NT2/D1 (cell line): ENCODE data around the gene AXIN1.

Experiments
- DNase-seq: peaks from one replicate; pipeline ENCODE4 v3.0.0-alpha.2; 2011; ENCODE audit warnings: low read depth, low spot score
- H3K27me3 ChIP-seq: 2 replicates; pipeline ENCODE4 v1.6.0; 2011; ENCODE audit warnings: mild to moderate bottlenecking; ENCODE audit not compliant: insufficient read length, insufficient read depth
- H3K36me3 ChIP-seq: 2 replicates; pipeline ENCODE4 v1.6.1; 2011; ENCODE audit warnings: mild to moderate bottlenecking, low read length, mixed read lengths; ENCODE audit not compliant: insufficient read depth, insufficient read length
- H3K4me1 ChIP-seq: 2 replicates; pipeline ENCODE4 v1.5.1; 2011; ENCODE audit not compliant: insufficient read depth, insufficient read length
- H3K4me3 ChIP-seq: 2 replicates; pipeline ENCODE4 v1.5.1; 2011; ENCODE audit warnings: low read depth; ENCODE audit not compliant: insufficient read length
- H3K9ac ChIP-seq: 2 replicates; pipeline ENCODE4 v1.6.0; 2011; ENCODE audit warnings: low read depth; ENCODE audit not compliant: insufficient read length
- H3K9me3 ChIP-seq: 2 replicates; pipeline ENCODE4 v1.5.1; 2011; ENCODE audit warnings: mild to moderate bottlenecking, low read length; ENCODE audit not compliant: insufficient read depth
- SUZ12 ChIP-seq: IDR thresholded peaks from 2 replicates; pipeline ENCODE4 v1.6.1; 2011; ENCODE audit not compliant: insufficient read length, insufficient read depth; ENCODE audit errors: extremely low read depth
- YY1 ChIP-seq: IDR thresholded peaks from 2 replicates; pipeline ENCODE4 v1.6.1; 2011; ENCODE audit not compliant: insufficient read length, insufficient read depth
- ZNF274 ChIP-seq: IDR thresholded peaks from 2 replicates; pipeline ENCODE4 v1.6.1; 2011; ENCODE audit warnings: mild to moderate bottlenecking, low read depth, low read length

The AXIN1 gene

GRCh38 chr16:352547-353403 is at the start of gene AXIN1:
TSS of gene AXIN1 (minus strand) at chr16:352723. CDS start at chr16:347025, 5,698 bp downstream.
- Histone ChIP-seq H3K36me3 (peaks cover 25% of the 10 kb centered on the region), H3K9me3 (no peaks in the 10 kb centered on the region), H3K27me3 (peaks cover 7% of the 10 kb centered on the region), H3K4me1 (peaks cover 11% of the 10 kb centered on the region), H3K9ac (peak within 1 kb of the TSS; percentile 86), H3K4me3 (peak within 1 kb of the TSS; percentile 74)
- no peak for TF ChIP-seq YY1
- TF ChIP-seq ZNF274, result no peak
- TF ChIP-seq SUZ12, result no peak
- peak; percentile 97 for DNase-seq

- peak; percentile 85 for DNase-seq
- TF ChIP-seq YY1, result no peak
- no peak for TF ChIP-seq ZNF274
- TF ChIP-seq SUZ12, result no peak
- no peaks in the 10 kb centered on the region for H3K27me3 ChIP-seq
- peaks cover 27% of the 10 kb centered on the region for H3K4me1 ChIP-seq
- H3K9me3 ChIP-seq, result no peaks in the 10 kb centered on the region
- H3K9ac ChIP-seq, result peak within 1 kb of the TSS; percentile 93
- H3K36me3 ChIP-seq, result peaks cover 41% of the 10 kb centered on the region
- H3K4me3 ChIP-seq, result peak within 1 kb of the TSS; percentile 80
Observed at GRCh38 chr16:401468-402348, 49.2 kb upstream of the AXIN1 start, which contains the start of gene DECR2. TSS of gene DECR2 (plus strand) at chr16:401885. CDS start at chr16:401964, 79 bp downstream.

GRCh38 chr16:400061-400591 is 47.6 kb upstream of the AXIN1 start:
- H3K9ac ChIP-seq, result peak overlapping the region; percentile 93
- no peaks in the 10 kb centered on the region for H3K9me3 ChIP-seq
- peaks cover 24% of the 10 kb centered on the region for H3K4me1 ChIP-seq
- DNase-seq, result no peak
- H3K27me3 ChIP-seq, result no peaks in the 10 kb centered on the region
- peak overlapping the region; percentile 80 for H3K4me3 ChIP-seq
- H3K36me3 ChIP-seq, result peaks cover 33% of the 10 kb centered on the region
- TF ChIP-seq YY1, result no peak

GRCh38 chr16:399340-400019 is 47.0 kb upstream of the AXIN1 start:
- DNase-seq, result no peak
- TF ChIP-seq SUZ12 (no peak), ZNF274 (no peak), YY1 (no peak)
- H3K9me3 ChIP-seq, result no peaks in the 10 kb centered on the region
- peaks cover 19% of the 10 kb centered on the region for H3K4me1 ChIP-seq
- H3K27me3 ChIP-seq, result no peaks in the 10 kb centered on the region
- peak overlapping the region; percentile 57 for H3K9ac ChIP-seq
- no peak overlapping the region for H3K4me3 ChIP-seq
- H3K36me3 ChIP-seq, result peaks cover 29% of the 10 kb centered on the region

GRCh38 chr16:398561-399339 is 46.2 kb upstream of the AXIN1 start:
- no peaks in the 10 kb centered on the region for H3K27me3 ChIP-seq
- peak overlapping the region; percentile 1 for H3K4me3 ChIP-seq
- peaks cover 29% of the 10 kb centered on the region for H3K36me3 ChIP-seq
- H3K9me3 ChIP-seq, result no peaks in the 10 kb centered on the region
- peak overlapping the region; percentile 78 for H3K9ac ChIP-seq
- peaks cover 19% of the 10 kb centered on the region for H3K4me1 ChIP-seq
- TF ChIP-seq SUZ12, result no peak
- no peak for TF ChIP-seq ZNF274
- TF ChIP-seq YY1, result no peak
- no peak for DNase-seq

GRCh38 chr16:397736-398332 is 45.3 kb upstream of the AXIN1 start:
- Histone ChIP-seq H3K9me3 (no peaks in the 10 kb centered on the region), H3K4me3 (peak overlapping the region; percentile 36), H3K27me3 (no peaks in the 10 kb centered on the region), H3K9ac (peak overlapping the region; percentile 78), H3K4me1 (peaks cover 19% of the 10 kb centered on the region), H3K36me3 (peaks cover 29% of the 10 kb centered on the region)
- DNase-seq, result no peak
- TF ChIP-seq SUZ12 (no peak), YY1 (no peak), ZNF274 (no peak)
